ENCODE data around the gene UBASH3A. TPM values are rescaled to one million over a fixed set of nuclear protein-coding genes. Genes with fewer than 3 reads are reported as not detected.

UBASH3A gene
- polyA plus RNA-seq, 1 of the 3 experiments (the other 2 are of a cell fraction) = not detected

GRCh38 chr21:42393443-42393950, 10.2 kb upstream of the UBASH3A start:
- H3K4me2 ChIP-seq = no peak overlapping the region
- TF ChIP-seq RXRA (IDR thresholded peaks at IDR 0.05; ENCODE audit: borderline replicate concordance, low read depth) (no peak), IRF3 (IDR thresholded peaks at IDR 0.05; ENCODE audit: low read depth, low read length) (no peak), MEF2A (IDR thresholded peaks at IDR 0.05; ENCODE audit: borderline replicate concordance, low read depth) (no peak), CHD2 (IDR thresholded peaks at IDR 0.05; ENCODE audit: low read length, partially characterized antibody) (no peak), SMC3 (IDR thresholded peaks at IDR 0.05; ENCODE audit: low read depth, low read length) (no peak), TEAD4 (IDR thresholded peaks at IDR 0.05; ENCODE audit: borderline replicate concordance, insufficient read depth) (no peak), FOXJ3 (CRISPR knock-in tag; IDR thresholded peaks at IDR 0.05) (no peak), YY1 (IDR thresholded peaks at IDR 0.05; ENCODE audit: low read depth) (no peak)
- TF ChIP-seq, protein P1, sequence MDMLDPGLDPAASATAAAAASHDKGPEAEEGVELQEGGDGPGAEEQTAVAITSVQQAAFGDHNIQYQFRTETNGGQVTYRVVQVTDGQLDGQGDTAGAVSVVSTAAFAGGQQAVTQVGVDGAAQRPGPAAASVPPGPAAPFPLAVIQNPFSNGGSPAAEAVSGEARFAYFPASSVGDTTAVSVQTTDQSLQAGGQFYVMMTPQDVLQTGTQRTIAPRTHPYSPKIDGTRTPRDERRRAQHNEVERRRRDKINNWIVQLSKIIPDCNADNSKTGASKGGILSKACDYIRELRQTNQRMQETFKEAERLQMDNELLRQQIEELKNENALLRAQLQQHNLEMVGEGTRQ (IDR thresholded peaks at IDR 0.05; ENCODE audit: borderline replicate concordance, low read depth, low read length) = no peak
- TF ChIP-seq, protein P2, sequence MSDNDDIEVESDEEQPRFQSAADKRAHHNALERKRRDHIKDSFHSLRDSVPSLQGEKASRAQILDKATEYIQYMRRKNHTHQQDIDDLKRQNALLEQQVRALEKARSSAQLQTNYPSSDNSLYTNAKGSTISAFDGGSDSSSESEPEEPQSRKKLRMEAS (IDR thresholded peaks at IDR 0.05; ENCODE audit: low read depth) = no peak
- TF ChIP-seq, protein P3, sequence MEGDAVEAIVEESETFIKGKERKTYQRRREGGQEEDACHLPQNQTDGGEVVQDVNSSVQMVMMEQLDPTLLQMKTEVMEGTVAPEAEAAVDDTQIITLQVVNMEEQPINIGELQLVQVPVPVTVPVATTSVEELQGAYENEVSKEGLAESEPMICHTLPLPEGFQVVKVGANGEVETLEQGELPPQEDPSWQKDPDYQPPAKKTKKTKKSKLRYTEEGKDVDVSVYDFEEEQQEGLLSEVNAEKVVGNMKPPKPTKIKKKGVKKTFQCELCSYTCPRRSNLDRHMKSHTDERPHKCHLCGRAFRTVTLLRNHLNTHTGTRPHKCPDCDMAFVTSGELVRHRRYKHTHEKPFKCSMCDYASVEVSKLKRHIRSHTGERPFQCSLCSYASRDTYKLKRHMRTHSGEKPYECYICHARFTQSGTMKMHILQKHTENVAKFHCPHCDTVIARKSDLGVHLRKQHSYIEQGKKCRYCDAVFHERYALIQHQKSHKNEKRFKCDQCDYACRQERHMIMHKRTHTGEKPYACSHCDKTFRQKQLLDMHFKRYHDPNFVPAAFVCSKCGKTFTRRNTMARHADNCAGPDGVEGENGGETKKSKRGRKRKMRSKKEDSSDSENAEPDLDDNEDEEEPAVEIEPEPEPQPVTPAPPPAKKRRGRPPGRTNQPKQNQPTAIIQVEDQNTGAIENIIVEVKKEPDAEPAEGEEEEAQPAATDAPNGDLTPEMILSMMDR (IDR thresholded peaks at IDR 0.05) = no peak
- CTCF ChIA-PET = no interaction called here

GRCh38 chr21:42395302-42395701, 8.4 kb upstream of the UBASH3A start:
- DNase-seq = no peak
- no peak overlapping the region for H3K4me2 ChIP-seq
- H3K27me3 ChIP-seq (ENCODE audit: insufficient read depth) = no peaks in the 10 kb centered on the region
- H2AFZ ChIP-seq (ENCODE audit: low read depth) = no peak overlapping the region
- no peaks in the 10 kb centered on the region for H3K36me3 ChIP-seq (replicated peaks in 1 of 2; ENCODE audit: control insufficient read depth in 1 of 2, insufficient read depth in 2 of 2, low read length in 1 of 2)
- TF ChIP-seq IRF3 (IDR thresholded peaks at IDR 0.05; ENCODE audit: low read depth, low read length) = no peak
- no peak for TF ChIP-seq MXI1 (IDR thresholded peaks at IDR 0.05; ENCODE audit: low read depth, low read length)
- H3F3A ChIP-seq (replicated peaks; ENCODE audit: insufficient read depth) = no peaks in the 10 kb centered on the region
- 70% methylated on average over 11 of the region's 11 CpGs for WGBS (ENCODE audit: low lambda C conversion rate)
- no peak overlapping the region for H3K4me3 ChIP-seq (ENCODE audit: low read depth in 2 of 2, low read length in 1 of 2)
- H3K4me1 ChIP-seq (ENCODE audit: control insufficient read depth in 1 of 2, insufficient read depth in 2 of 2, low read depth in 1 of 2, low read length in 1 of 2) = no peaks in the 10 kb centered on the region
- POLR2A ChIA-PET = no interaction called here
- CTCF ChIA-PET = no interaction called here
- no peaks in the 10 kb centered on the region for H3K79me2 ChIP-seq (ENCODE audit: insufficient read depth)
- H3K27ac ChIP-seq (ENCODE audit: low read depth in 2 of 2, low read length in 1 of 2) = no peak overlapping the region
- H3K9ac ChIP-seq = no peak overlapping the region
- no peaks in the 10 kb centered on the region for H3K9me3 ChIP-seq
- H3K9me2 ChIP-seq = no peaks in the 10 kb centered on the region
- H4K20me1 ChIP-seq (ENCODE audit: insufficient read depth) = no peaks in the 10 kb centered on the region

More at GRCh38 chr21:42393443-42393950, 10.2 kb upstream of the UBASH3A start:
- Histone ChIP-seq H3K9ac (no peak overlapping the region), H3K9me2 (no peaks in the 10 kb centered on the region), H3K36me3 (replicated peaks in 1 of 2; ENCODE audit: control insufficient read depth in 1 of 2, insufficient read depth in 2 of 2, low read length in 1 of 2) (no peaks in the 10 kb centered on the region), H4K20me1 (ENCODE audit: insufficient read depth) (no peaks in the 10 kb centered on the region), H3F3A (replicated peaks; ENCODE audit: insufficient read depth) (no peaks in the 10 kb centered on the region), H2AFZ (ENCODE audit: low read depth) (no peak overlapping the region), H3K4me3 (ENCODE audit: low read depth in 2 of 2, low read length in 1 of 2) (no peak overlapping the region), H3K9me3 (no peaks in the 10 kb centered on the region), H3K79me2 (ENCODE audit: insufficient read depth) (no peaks in the 10 kb centered on the region), H3K4me1 (ENCODE audit: control insufficient read depth in 1 of 2, insufficient read depth in 2 of 2, low read depth in 1 of 2, low read length in 1 of 2) (no peaks in the 10 kb centered on the region), H3K27me3 (ENCODE audit: insufficient read depth) (no peaks in the 10 kb centered on the region), H3K27ac (ENCODE audit: low read depth in 2 of 2, low read length in 1 of 2) (no peak overlapping the region)
- DNase-seq = no peak
- 49% methylated on average over 8 of the region's 8 CpGs for WGBS (ENCODE audit: low lambda C conversion rate)
- POLR2A ChIA-PET = no interaction called here
